ENCODE measurements around the gene PSME3IP1. TPM values are rescaled to one million over a fixed set of nuclear protein-coding genes. Genes with fewer than 3 reads are reported as not detected.

PSME3IP1 gene
- total RNA-seq, 4 donors from 2014 or later = 95.7 to 185 (median 120) TPM

GRCh38 chr16:57157533-57157932 lies 28.3 kb downstream of the PSME3IP1 start:
- Histone ChIP-seq H3K36me3 (peaks cover 0 to 28% (median 10%) of the 10 kb centered on the region in 4 donors), H3K9me3 (no peaks in the 10 kb centered on the region), H3K27me3 (no peaks in the 10 kb centered on the region), H3K4me3 (no peak overlapping the region), H3K4me1 (peaks cover 0 to 20% (median 0%) of the 10 kb centered on the region in 4 donors), H3K27ac (no peak overlapping the region)
- 96 to 100% methylated on average over 1 of the region's 1 CpG for WGBS, 2 donors (ENCODE audit: low coverage in 1 of 2)
- DNase-seq = no peak
- in situ Hi-C loops (cut with MboI; ENCODE audit: low pct_ligation_motif_present in 1 of 4, low pct_unique_long_range_greater_than_20kb in 1 of 4, low sequenced_read_pairs in 3 of 4) = loop anchor here in 3 of 4 donors (25.0 kb wide), 2 partner anchors 195 to 295 kb away; partner anchors contain the start of genes CETP (in 2 of the 3) and SLC12A3 (in 1 of the 3)
- intact Hi-C loops (cut with DNase I; ENCODE audit: low total_unique reads) = no loop called here
- no peak for TF ChIP-seq EP300 (IDR thresholded peaks at IDR 0.05; ENCODE audit: low read depth)

GRCh38 chr16:57156351-57156703 lies 29.5 kb downstream of the PSME3IP1 start:
- no peak overlapping the region for H3K27ac ChIP-seq
- DNase-seq = no peak
- H3K9me3 ChIP-seq = no peaks in the 10 kb centered on the region
- intact Hi-C loops (cut with DNase I; ENCODE audit: low total_unique reads) (no loop called here), in situ Hi-C loops (cut with MboI; ENCODE audit: low pct_ligation_motif_present in 1 of 4, low pct_unique_long_range_greater_than_20kb in 1 of 4, low sequenced_read_pairs in 3 of 4) (loop anchor here in 3 of 4 donors (25.0 kb wide), 2 partner anchors 194 to 294 kb away; partner anchors contain the start of genes CETP (in 2 of the 3) and SLC12A3 (in 1 of the 3))
- H3K4me1 ChIP-seq = peaks cover 0 to 20% (median 0%) of the 10 kb centered on the region in 4 donors
- no peaks in the 10 kb centered on the region for H3K27me3 ChIP-seq
- no peak overlapping the region for H3K4me3 ChIP-seq
- no peak for TF ChIP-seq CTCF (IDR thresholded peaks at IDR 0.05)
- TF ChIP-seq POLR2AphosphoS5 (IDR thresholded peaks at IDR 0.05) = no peak
- peaks cover 0 to 26% (median 5%) of the 10 kb centered on the region in 4 donors for H3K36me3 ChIP-seq
- 67 to 71% methylated on average over 2 to 4 of the region's 4 CpGs for WGBS, 2 donors (ENCODE audit: low coverage in 1 of 2)

GRCh38 chr16:57155702-57156350 lies 30.0 kb downstream of the PSME3IP1 start:
- Histone ChIP-seq H3K4me3 (no peak overlapping the region), H3K27me3 (no peaks in the 10 kb centered on the region), H3K4me1 (peaks cover 0 to 17% (median 0%) of the 10 kb centered on the region in 4 donors), H3K9me3 (no peaks in the 10 kb centered on the region), H3K27ac (no peak overlapping the region), H3K36me3 (peaks cover 0 to 26% (median 5%) of the 10 kb centered on the region in 4 donors)
- 64 to 78% methylated on average over 4 to 6 of the region's 6 CpGs for WGBS, 2 donors (ENCODE audit: low coverage in 1 of 2)
- intact Hi-C loops (cut with DNase I; ENCODE audit: low total_unique reads) (no loop called here), in situ Hi-C loops (cut with MboI; ENCODE audit: low pct_ligation_motif_present in 1 of 4, low pct_unique_long_range_greater_than_20kb in 1 of 4, low sequenced_read_pairs in 3 of 4) (loop anchor here in 3 of 4 donors (25.0 kb wide), 2 partner anchors 194 to 294 kb away; partner anchors contain the start of genes CETP (in 2 of the 3) and SLC12A3 (in 1 of the 3))
- no peak for DNase-seq
- TF ChIP-seq CTCF (IDR thresholded peaks at IDR 0.05) (no peak), POLR2AphosphoS5 (IDR thresholded peaks at IDR 0.05) (no peak), EP300 (IDR thresholded peaks at IDR 0.05; ENCODE audit: low read depth) (no peak)

GRCh38 chr16:57153841-57154240 lies 32.0 kb downstream of the PSME3IP1 start:
- DNase-seq = no peak
- WGBS, 2 donors (ENCODE audit: low coverage in 1 of 2) = 49 to 57% methylated on average over 6 of the region's 6 CpGs
- H3K36me3 ChIP-seq = peaks cover 0 to 21% (median 5%) of the 10 kb centered on the region in 4 donors

More at GRCh38 chr16:57153841-57154240, 32.0 kb downstream of the PSME3IP1 start:
- intact Hi-C loops (cut with DNase I; ENCODE audit: low total_unique reads) = no loop called here
- no peak overlapping the region for H3K27ac ChIP-seq
- H3K4me3 ChIP-seq = no peak overlapping the region
- in situ Hi-C loops (cut with MboI; ENCODE audit: low pct_ligation_motif_present in 1 of 4, low pct_unique_long_range_greater_than_20kb in 1 of 4, low sequenced_read_pairs in 3 of 4) = loop anchor here in 3 of 4 donors (25.0 kb wide), 2 partner anchors 192 to 292 kb away; partner anchors contain the start of genes CETP (in 2 of the 3) and SLC12A3 (in 1 of the 3)
- TF ChIP-seq POLR2A (IDR thresholded peaks at IDR 0.05) (no peak), POLR2AphosphoS5 (IDR thresholded peaks at IDR 0.05) (no peak), CTCF (IDR thresholded peaks at IDR 0.05) (no peak), EP300 (IDR thresholded peaks at IDR 0.05; ENCODE audit: low read depth) (no peak)
- no peaks in the 10 kb centered on the region for H3K27me3 ChIP-seq
- no peaks in the 10 kb centered on the region for H3K9me3 ChIP-seq
- H3K4me1 ChIP-seq = peaks cover 0 to 11% (median 0%) of the 10 kb centered on the region in 4 donors
